Heart left ventricle (tissue), 16 donors: Measurements from ENCODE around the gene RBP2. TPM values are rescaled to one million over a fixed set of nuclear protein-coding genes. Genes with fewer than 3 reads are reported as not detected.

ENCODE experiments used
- ATAC-seq, 4 donors: fragments of 200-7000 bp; cut with Tn5 transposase; one replicate each; pipeline ENCODE4 v1.9.1; 2020 to 2022; ENCODE audit warnings: moderate library complexity in 4 of 4, mild to moderate bottlenecking in 3 of 4, moderate number of reproducible peaks in 1 of 4
- DNase-seq, 5 donors: peaks; one replicate each; pipeline ENCODE4 v3.0.0-alpha.2; 2020
- H3K27ac ChIP-seq, 12 donors: fragments of 200-600 bp; sonication (generic) in 4 of 12; one replicate each; pipeline versions ENCODE4 v1.5.0 to v1.8.0; 2016 to 2022; ENCODE audit warnings: mild to moderate bottlenecking in 2 of 12
- H3K27me3 ChIP-seq, 9 donors: fragments of 200-600 bp; sonication (generic) in 2 of 9; one replicate each; pipeline versions ENCODE4 v1.5.1 to v1.8.0; 2016 to 2022; ENCODE audit warnings: mild to moderate bottlenecking in 3 of 9
- H3K36me3 ChIP-seq, 9 donors: fragments of 200-600 bp; sonication (generic) in 2 of 9; one replicate each; pipeline versions ENCODE4 v1.5.0 to v1.8.0; 2018 to 2022; ENCODE audit warnings: mild to moderate bottlenecking in 2 of 9
- H3K4me1 ChIP-seq, 12 donors: fragments of 200-600 bp; sonication (generic) in 4 of 12; one replicate each; pipeline versions ENCODE4 v1.5.0 to v1.8.0; 2016 to 2022; ENCODE audit warnings: mild to moderate bottlenecking in 3 of 12
- H3K4me3 ChIP-seq, 12 donors: fragments of 200-600 bp; sonication (generic) in 4 of 12; one replicate each; pipeline versions ENCODE4 v1.5.0 to v1.8.0; 2017 to 2022; ENCODE audit warnings: mild to moderate bottlenecking in 9 of 12, moderate library complexity in 4 of 12
- H3K9me3 ChIP-seq, 12 donors: fragments of 200-600 bp; sonication (generic) in 4 of 12; one replicate each; pipeline versions ENCODE4 v1.5.0 to v1.8.0; 2016 to 2022; ENCODE audit warnings: mild to moderate bottlenecking in 1 of 12
- CTCF ChIP-seq, 12 donors: fragments of 200-600 bp; sonication (generic) in 4 of 12; IDR thresholded peaks; one replicate each; pipeline versions ENCODE4 v1.5.0 to v1.8.0; 2018 to 2022; ENCODE audit warnings: antibody characterized with exemption in 12 of 12, mild to moderate bottlenecking in 5 of 12
- POLR2A ChIP-seq, 2 donors: fragments of 450-650 bp; IDR thresholded peaks; one replicate each; pipeline ENCODE4 v1.6.1; 2017; ENCODE audit warnings: antibody characterized with exemption in 2 of 2, mild to moderate bottlenecking in 2 of 2, moderate library complexity in 2 of 2
- WGBS, 4 donors: extraction: QIAGEN DNeasy Blood & Tissue Kit in 2 of 4; methylation state at CpG; one replicate each; pipeline versions ENCODE4 v1.1.5 to v1.1.7; 2013 to 2018; 5-methylcytosine and 5-hydroxymethylcytosine counted together
- intact Hi-C, 10 donors: fragments of 100-400 bp; cut with DNase I; formaldehyde crosslinking; loops; one replicate each; pipeline versions ENCODE4 v1.11.1 to v1.14.2; 2022
- polyA plus RNA-seq, 2 donors: library from polyadenylated mRNA; stranded (reverse); fragments of 200-250 nt; gene quantifications; one replicate each; pipeline ENCODE4 v1.2.3, GENCODE V29; 2013
- total RNA-seq, 9 donors: library from RNA; depleted of rRNA in 2 of 9; stranded (reverse); fragments of >200 nt in 2 of 9; fragmentation: NEBNext Ultra II Directional in 3 of 9; extraction: Animal tissue kit (Norgen Biotek cat#: 25700) in 3 of 9; gene quantifications; one replicate each; pipeline versions ENCODE4 v1.1.0 to v1.2.4, GENCODE V29; 2016 to 2023
- donor health status: ischemic (EF 13 %, LVEDD 7.1; RV severe dilation, severe dysfunction).
- donor health status: healthy with polysubstance abuse.
- donor health status: DM: no; HTN: yes; CAD: no.
- donor health status: DM: no; HTN: no; CAD: no.
- donor health status: ischemic (EF 25% LVEDD 6.9; RV normal size, moderate dysfunction).
- donor health status: ischemic (EF 25% LVEDD 5.7; RV mildly dilated, moderate dysfunction).
- donor health status: healthy.
- donor health status: DM: yes; HTN: yes; CAD: no.
- donor health status: ischemic (EF 35%, LVEDD 5.7; RV mildly dilated, moderate dysfunction).
- donor health status: nonischemic (EF 11% LVEDD 7.7; RV severe dilation, severe dysfunction).
- donor health status: DM: yes; HTN: yes; CAD: no.
- donor health status: PGD.
- donor health status: ischemic (EF 29% LVEDD 5.4; RV normal size, mild dysfunction).
- donor health status: nonischemic (EF 23%, LVEDD 6.1; RV moderate dilation, normal function).

Gene RBP2
- total and polyA plus RNA-seq, 11 donors, result 0.25 TPM; not detected in 10

GRCh38 chr3:139455206-139455605 lies 21.1 kb downstream of the RBP2 start:
- Histone ChIP-seq H3K36me3 (no peaks in the 10 kb centered on the region), H3K27me3 (no peaks in the 10 kb centered on the region), H3K4me3 (no peak overlapping the region), H3K4me1 (peaks cover 0 to 2% (median 0%) of the 10 kb centered on the region in 12 donors), H3K27ac (no peak overlapping the region), H3K9me3 (no peaks in the 10 kb centered on the region)
- TF ChIP-seq POLR2A (IDR thresholded peaks at IDR 0.05), result no peak
- no peak for TF ChIP-seq CTCF (IDR thresholded peaks at IDR 0.05)
- ATAC-seq, result no peak
- no peak for DNase-seq
- WGBS, 4 donors, result 87 to 96% (median 92%) methylated on average over 1 of the region's 1 CpG
- intact Hi-C loops, result no loop called here

GRCh38 chr3:139454346-139454745 lies 22.0 kb downstream of the RBP2 start:
- Histone ChIP-seq H3K27ac (no peak overlapping the region), H3K27me3 (no peaks in the 10 kb centered on the region), H3K4me3 (no peak overlapping the region), H3K4me1 (no peaks in the 10 kb centered on the region), H3K36me3 (no peaks in the 10 kb centered on the region), H3K9me3 (no peaks in the 10 kb centered on the region)
- whole genome bisulfite sequencing, 4 donors, result 75 to 94% (median 89%) methylated on average over 2 of the region's 2 CpGs
- intact Hi-C loops, result no loop called here
- DNase-seq (no peak), ATAC-seq (no peak)
- TF ChIP-seq CTCF (IDR thresholded peaks at IDR 0.05), result no peak
- TF ChIP-seq POLR2A (IDR thresholded peaks at IDR 0.05), result no peak

- Histone ChIP-seq H3K36me3 (no peaks in the 10 kb centered on the region), H3K4me1 (no peaks in the 10 kb centered on the region), H3K4me3 (no peak overlapping the region), H3K27me3 (no peaks in the 10 kb centered on the region), H3K27ac (no peak overlapping the region), H3K9me3 (no peaks in the 10 kb centered on the region)
- ATAC-seq (no peak), DNase-seq (no peak)
- intact Hi-C loops, result no loop called here
- TF ChIP-seq POLR2A (IDR thresholded peaks at IDR 0.05) (no peak), CTCF (IDR thresholded peaks at IDR 0.05) (no peak)
Observed at GRCh38 chr3:139450159-139450558, 26.2 kb downstream of the RBP2 start.

- Histone ChIP-seq H3K36me3 (no peaks in the 10 kb centered on the region), H3K27ac (no peak overlapping the region), H3K9me3 (no peaks in the 10 kb centered on the region), H3K4me1 (no peaks in the 10 kb centered on the region), H3K27me3 (no peaks in the 10 kb centered on the region), H3K4me3 (no peak overlapping the region)
- intact Hi-C loops, result no loop called here
- 87 to 93% (median 92%) methylated on average over 5 of the region's 5 CpGs for WGBS, 4 donors
- ATAC-seq, result no peak
- no peak for DNase-seq
- TF ChIP-seq POLR2A (IDR thresholded peaks at IDR 0.05) (no peak), CTCF (IDR thresholded peaks at IDR 0.05) (no peak)
Observed at GRCh38 chr3:139449566-139449965, 26.8 kb downstream of the RBP2 start.
